ENCODE measurements around the gene CACNA2D3.

- TF ChIP-seq CTCF (IDR thresholded peaks at IDR 0.05) (no peak), POLR2A (IDR thresholded peaks at IDR 0.05) (no peak), EP300 (IDR thresholded peaks at IDR 0.05) (no peak)
Observed at GRCh38 chr3:54356261-54357045, 234.1 kb downstream of the CACNA2D3 start.

Data from tibial nerve (tissue), 4 donors.